ENCODE data around the gene CCM2.
A peak's percentile ranks its signal among the peaks of the same experiment; 100 is the strongest.

The CCM2 gene

DNA sequence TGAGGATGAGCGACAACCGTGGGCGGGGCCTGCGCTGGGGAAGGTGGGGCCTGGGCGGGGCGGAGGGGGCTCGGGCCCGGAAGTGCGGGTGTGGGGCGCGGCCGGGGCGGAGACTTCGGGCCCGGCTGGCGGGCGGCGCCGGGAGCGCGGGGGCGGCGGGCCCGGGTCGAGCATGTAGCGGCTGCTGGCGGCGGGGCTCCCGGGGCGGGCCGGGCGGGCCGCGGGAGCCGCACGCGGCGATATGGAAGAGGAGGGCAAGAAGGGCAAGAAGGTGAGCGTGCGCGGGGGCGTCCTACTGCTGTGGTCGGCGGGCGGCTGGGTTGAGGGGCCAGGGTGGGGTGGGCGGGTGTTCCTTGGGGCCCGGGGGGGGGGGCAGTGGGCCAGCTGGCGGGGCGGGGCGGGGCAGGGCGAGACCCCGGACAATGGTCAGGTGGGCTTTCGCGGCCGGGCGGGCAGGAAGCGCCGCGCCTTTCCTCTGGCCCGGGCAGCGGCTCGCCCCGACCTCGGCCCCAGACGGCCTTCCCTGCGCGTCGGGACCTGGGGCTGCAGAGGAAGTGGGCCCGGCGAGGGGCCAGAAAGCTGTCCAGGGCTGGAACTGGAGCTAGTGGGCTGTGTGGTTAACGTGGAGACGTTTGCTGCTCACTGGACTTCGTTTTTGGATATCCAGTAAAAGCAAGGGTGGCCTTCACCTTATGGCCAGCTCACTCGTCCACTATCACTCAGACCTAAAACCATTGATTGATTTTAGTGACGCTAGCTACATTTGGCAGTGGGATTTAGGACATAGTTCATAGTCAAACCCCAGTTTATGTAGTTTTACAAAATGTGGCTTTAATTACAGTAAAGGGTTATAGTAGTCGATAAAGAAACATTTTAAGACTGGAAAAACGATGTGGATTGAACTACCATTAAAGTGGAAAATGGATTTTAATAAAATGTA is at the start of gene CCM2:
CCM2 (plus strand) TSS at position 109 of the 940 bp plus-strand sequence; CDS start at position 242, 133 bp downstream.
- H3K4me3 ChIP-seq (ENCODE audit: low read depth, low read length) = peak within 1 kb of the TSS; percentile 92
- H3K27ac ChIP-seq (ENCODE audit: low read depth, low read length) = peak within 1 kb of the TSS; percentile 86; the same call in 1 of the 2 replicates
- H3K36me3 ChIP-seq (ENCODE audit: control insufficient read depth, insufficient read depth, low read length) = no peaks in the 10 kb centered on the region
- peaks cover 8% of the 10 kb centered on the region; the same call in 1 of the 2 replicates for H3K4me1 ChIP-seq (ENCODE audit: control insufficient read depth, insufficient read depth, low read length)
- H3K9me3 ChIP-seq (ENCODE audit: control insufficient read depth, insufficient read depth, low read depth, low read length) = no peaks in the 10 kb centered on the region
- no peaks in the 10 kb centered on the region for H3K27me3 ChIP-seq (ENCODE audit: control insufficient read depth, insufficient read depth, low read length)
- H3K9ac ChIP-seq (ENCODE audit: low read length) = peak within 1 kb of the TSS; percentile 90

DNA sequence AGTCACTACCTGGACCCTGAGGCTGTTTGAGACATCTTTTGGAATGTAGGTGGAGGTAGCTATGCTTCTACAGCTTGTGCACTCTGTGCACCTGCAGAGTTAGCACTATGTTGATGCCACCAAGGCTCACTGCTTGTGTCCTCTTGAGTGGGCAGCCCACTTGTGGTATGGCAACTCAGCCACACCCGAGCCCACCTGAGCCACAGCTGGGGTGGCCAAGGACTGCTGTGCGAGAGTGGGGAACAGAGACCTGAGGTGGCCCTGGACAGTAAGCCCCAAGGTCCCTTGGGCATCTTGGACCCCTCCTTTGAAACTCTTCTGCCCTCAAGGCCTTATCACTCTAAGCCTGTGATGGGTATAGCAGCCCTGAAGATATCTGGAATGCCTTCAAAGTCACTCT is 46.8 kb upstream of the CCM2 start:
- Histone ChIP-seq H3K4me3 (ENCODE audit: low read depth, low read length) (no peak overlapping the region), H3K4me1 (ENCODE audit: control insufficient read depth, insufficient read depth, low read length) (no peaks in the 10 kb centered on the region), H3K27me3 (ENCODE audit: control insufficient read depth, insufficient read depth, low read length) (no peaks in the 10 kb centered on the region; the same call in 1 of the 2 replicates), H3K36me3 (ENCODE audit: control insufficient read depth, insufficient read depth, low read length) (no peaks in the 10 kb centered on the region), H3K9ac (ENCODE audit: low read length) (no peak overlapping the region), H3K27ac (ENCODE audit: low read depth, low read length) (no peak overlapping the region), H3K9me3 (ENCODE audit: control insufficient read depth, insufficient read depth, low read depth, low read length) (no peaks in the 10 kb centered on the region)

DNA sequence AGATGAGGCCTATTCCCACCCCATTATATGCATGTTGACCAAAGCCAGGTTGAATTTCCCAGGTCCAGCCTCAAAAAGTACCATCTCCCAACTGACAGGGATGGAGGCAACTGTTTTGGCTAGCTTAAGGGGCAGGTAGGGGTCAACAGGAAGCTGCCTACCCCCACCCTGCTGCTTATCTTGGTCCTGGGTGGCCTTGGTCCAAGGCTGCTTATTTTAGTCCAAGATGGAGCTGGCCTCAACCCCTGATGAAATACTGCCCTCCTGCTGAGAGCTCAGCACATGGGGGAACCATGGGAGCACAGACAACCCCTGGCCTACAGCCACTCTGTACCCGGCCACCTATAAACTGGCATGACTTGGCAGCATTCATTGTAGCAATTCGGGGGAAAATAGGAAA is 44.3 kb upstream of the CCM2 start:
- Histone ChIP-seq H3K36me3 (ENCODE audit: control insufficient read depth, insufficient read depth, low read length) (no peaks in the 10 kb centered on the region), H3K9ac (ENCODE audit: low read length) (no peak overlapping the region), H3K4me1 (ENCODE audit: control insufficient read depth, insufficient read depth, low read length) (no peaks in the 10 kb centered on the region), H3K4me3 (ENCODE audit: low read depth, low read length) (no peak overlapping the region), H3K27ac (ENCODE audit: low read depth, low read length) (no peak overlapping the region), H3K9me3 (ENCODE audit: control insufficient read depth, insufficient read depth, low read depth, low read length) (no peaks in the 10 kb centered on the region), H3K27me3 (ENCODE audit: control insufficient read depth, insufficient read depth, low read length) (peaks cover 13% of the 10 kb centered on the region)

DNA sequence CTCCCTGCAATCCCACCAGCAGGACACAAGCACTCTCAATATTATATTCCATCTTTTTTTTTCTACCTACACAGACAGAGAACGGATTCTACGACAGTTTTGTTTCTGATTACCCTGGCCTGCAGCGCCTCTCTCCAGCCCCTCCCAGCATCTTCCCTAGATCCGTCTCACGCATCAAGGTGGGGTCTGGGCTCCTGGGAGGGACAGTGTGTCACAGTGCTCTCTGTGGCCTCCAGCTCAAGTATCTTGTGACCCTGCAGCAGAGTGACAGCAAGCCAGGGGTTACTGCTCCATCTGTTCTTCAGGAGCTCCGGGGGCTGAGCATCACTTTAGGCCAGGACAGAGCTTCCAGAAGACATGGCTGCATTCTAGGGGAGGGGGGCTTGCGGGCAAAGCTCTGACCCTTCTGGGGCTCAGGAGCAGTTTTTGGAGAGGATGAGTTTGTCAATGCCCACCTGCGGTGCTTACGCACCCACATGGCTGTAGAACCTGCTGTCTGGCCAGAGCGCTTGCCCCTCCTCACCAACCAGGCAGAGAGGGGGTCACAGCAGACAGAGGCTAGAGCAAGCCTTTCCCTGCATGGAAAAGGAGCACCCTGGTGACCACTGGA is 43.7 kb upstream of the CCM2 start:
- no peaks in the 10 kb centered on the region for H3K4me1 ChIP-seq (ENCODE audit: control insufficient read depth, insufficient read depth, low read length)

DNA sequence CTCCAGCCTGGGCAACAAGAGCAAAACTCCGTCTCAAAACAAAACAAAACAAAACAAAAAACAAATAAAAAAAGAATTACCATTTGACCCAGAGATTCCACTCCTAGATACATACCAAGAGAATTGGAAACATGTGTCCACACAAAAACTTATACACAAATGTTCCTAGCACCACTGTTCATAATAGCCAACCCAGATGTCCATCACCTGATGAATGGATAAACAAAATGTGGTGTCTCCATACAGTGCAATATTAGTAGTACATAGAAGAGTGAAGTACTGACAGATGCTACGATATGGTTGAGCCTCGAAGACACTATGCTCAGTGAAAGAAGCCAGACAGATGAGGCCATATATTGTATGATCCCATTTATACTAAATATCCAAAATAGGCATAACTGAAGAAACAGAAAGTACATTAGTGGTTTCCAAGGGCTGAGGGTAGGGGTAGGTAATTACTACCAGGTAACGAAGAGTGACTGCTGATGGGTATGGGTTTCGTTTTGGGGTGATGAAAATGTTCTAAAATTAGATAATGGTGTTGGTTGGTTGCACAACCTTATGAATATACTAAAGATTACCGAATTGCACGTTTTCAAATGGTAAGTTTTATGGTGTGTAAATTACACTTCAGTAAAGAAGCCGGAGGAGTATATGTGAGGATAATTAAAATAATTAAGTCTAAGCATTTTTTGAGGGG is 41.2 kb upstream of the CCM2 start:
- Histone ChIP-seq H3K4me1 (ENCODE audit: control insufficient read depth, insufficient read depth, low read length) (peaks cover 9% of the 10 kb centered on the region; the same call in 1 of the 2 replicates), H3K36me3 (ENCODE audit: control insufficient read depth, insufficient read depth, low read length) (no peaks in the 10 kb centered on the region), H3K9me3 (ENCODE audit: control insufficient read depth, insufficient read depth, low read depth, low read length) (no peaks in the 10 kb centered on the region), H3K4me3 (ENCODE audit: low read depth, low read length) (no peak overlapping the region), H3K27ac (ENCODE audit: low read depth, low read length) (no peak overlapping the region), H3K27me3 (ENCODE audit: control insufficient read depth, insufficient read depth, low read length) (peaks cover 36% of the 10 kb centered on the region), H3K9ac (ENCODE audit: low read length) (no peak overlapping the region)

More for the DNA sequence above, 43.7 kb upstream of the CCM2 start:
- Histone ChIP-seq H3K9me3 (ENCODE audit: control insufficient read depth, insufficient read depth, low read depth, low read length) (no peaks in the 10 kb centered on the region), H3K27ac (ENCODE audit: low read depth, low read length) (no peak overlapping the region), H3K4me3 (ENCODE audit: low read depth, low read length) (no peak overlapping the region), H3K9ac (ENCODE audit: low read length) (no peak overlapping the region), H3K36me3 (ENCODE audit: control insufficient read depth, insufficient read depth, low read length) (no peaks in the 10 kb centered on the region), H3K27me3 (ENCODE audit: control insufficient read depth, insufficient read depth, low read length) (peaks cover 13% of the 10 kb centered on the region)

DNA sequence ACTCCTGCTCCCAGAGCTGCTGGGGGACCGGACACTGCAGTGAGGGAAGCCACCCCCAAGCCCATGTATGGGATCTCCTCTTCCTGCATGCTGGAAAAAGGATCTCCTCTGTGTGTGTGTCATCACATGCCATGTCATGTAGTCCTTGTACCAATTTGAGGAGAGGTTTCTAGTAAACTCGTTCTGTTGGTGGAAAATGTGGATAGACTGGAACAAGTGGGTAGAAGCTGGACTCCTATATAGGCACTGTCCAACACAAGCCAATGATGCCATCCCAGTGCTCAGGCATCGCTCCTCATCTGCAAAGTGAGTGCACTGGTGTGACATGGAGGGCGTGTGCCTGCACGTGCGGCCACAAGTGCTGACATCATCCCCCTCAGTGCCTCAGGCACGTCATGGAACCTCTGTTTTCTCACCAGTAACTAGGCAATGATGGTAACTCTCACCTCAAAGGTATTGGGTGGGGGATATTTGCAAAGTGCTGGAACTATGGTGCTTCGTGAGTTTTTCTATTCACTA is 40.5 kb upstream of the CCM2 start:
- H3K9ac ChIP-seq (ENCODE audit: low read length) = no peak overlapping the region
- no peak overlapping the region for H3K4me3 ChIP-seq (ENCODE audit: low read depth, low read length)
- no peak overlapping the region for H3K27ac ChIP-seq (ENCODE audit: low read depth, low read length)
- peaks cover 9% of the 10 kb centered on the region; the same call in 1 of the 2 replicates for H3K4me1 ChIP-seq (ENCODE audit: control insufficient read depth, insufficient read depth, low read length)
- peaks cover 42% of the 10 kb centered on the region for H3K27me3 ChIP-seq (ENCODE audit: control insufficient read depth, insufficient read depth, low read length)
- H3K9me3 ChIP-seq (ENCODE audit: control insufficient read depth, insufficient read depth, low read depth, low read length) = no peaks in the 10 kb centered on the region
- H3K36me3 ChIP-seq (ENCODE audit: control insufficient read depth, insufficient read depth, low read length) = no peaks in the 10 kb centered on the region

DNA sequence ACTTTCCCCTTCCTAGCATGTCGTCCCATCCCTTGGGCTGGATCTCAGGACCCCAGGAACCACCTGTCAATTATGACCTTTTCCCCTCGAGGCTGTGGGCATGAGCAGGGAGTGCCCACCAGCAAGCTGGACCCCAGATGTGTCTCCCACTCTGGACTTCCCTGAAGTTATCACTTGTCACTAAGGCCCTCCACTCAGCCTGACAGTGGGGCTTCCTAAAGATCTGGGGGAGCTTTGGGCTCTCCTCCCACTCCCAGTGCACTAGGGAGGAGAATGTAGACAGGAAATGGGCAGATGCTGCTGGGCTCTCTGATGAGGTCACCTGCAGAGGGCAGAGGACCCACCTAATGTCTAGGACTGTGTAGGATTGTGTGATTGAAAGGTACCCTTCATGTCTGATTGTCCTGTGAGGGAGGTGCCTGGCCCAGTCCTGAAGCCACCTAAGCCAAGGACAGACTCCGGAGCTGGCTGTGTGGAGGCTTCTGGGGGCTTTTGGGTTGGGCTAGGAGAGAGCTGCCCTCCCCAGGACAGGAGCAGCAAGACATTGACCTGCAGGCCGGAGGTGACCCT is 39.9 kb upstream of the CCM2 start:
- Histone ChIP-seq H3K36me3 (ENCODE audit: control insufficient read depth, insufficient read depth, low read length) (no peaks in the 10 kb centered on the region), H3K9ac (ENCODE audit: low read length) (no peak overlapping the region), H3K4me3 (ENCODE audit: low read depth, low read length) (no peak overlapping the region), H3K27me3 (ENCODE audit: control insufficient read depth, insufficient read depth, low read length) (peaks cover 42% of the 10 kb centered on the region), H3K27ac (ENCODE audit: low read depth, low read length) (no peak overlapping the region), H3K4me1 (ENCODE audit: control insufficient read depth, insufficient read depth, low read length) (peaks cover 9% of the 10 kb centered on the region; the same call in 1 of the 2 replicates), H3K9me3 (ENCODE audit: control insufficient read depth, insufficient read depth, low read depth, low read length) (no peaks in the 10 kb centered on the region)

DNA sequence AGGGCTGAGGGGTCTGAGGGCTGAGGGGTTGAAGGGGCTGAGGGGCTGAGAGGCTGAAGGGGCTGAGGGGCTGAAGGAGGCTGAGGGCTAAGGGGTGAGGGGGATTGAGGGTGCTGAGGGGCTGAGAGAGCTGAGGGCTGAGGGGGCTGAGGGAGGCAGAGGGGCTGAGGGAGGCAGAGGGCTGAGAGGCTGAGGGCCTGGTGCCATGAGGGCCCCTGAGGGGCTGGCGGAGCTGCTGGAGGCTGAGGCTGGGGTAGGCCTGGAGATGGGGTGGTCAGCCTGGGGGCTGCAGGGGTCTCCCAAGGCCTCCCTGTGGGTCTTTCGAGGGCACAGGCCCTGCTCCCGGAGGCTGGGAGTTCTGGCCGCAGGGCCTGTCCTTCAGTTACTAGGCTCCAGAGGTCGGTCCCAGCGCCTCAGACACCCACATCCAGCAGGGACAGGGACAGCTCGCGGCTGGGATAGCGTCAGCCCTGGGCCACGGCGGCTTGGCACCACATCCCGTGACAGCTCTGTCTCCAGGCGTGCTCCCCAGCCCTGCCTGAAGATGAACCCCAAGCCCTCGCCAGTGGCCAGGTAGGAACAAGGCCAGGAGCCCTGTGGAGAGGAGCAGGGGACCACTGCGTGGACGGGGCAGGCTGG is 38.0 kb upstream of the CCM2 start:
- Histone ChIP-seq H3K36me3 (ENCODE audit: control insufficient read depth, insufficient read depth, low read length) (no peaks in the 10 kb centered on the region), H3K9ac (ENCODE audit: low read length) (no peak overlapping the region), H3K4me3 (ENCODE audit: low read depth, low read length) (peak overlapping the region; percentile 52)

DNA sequence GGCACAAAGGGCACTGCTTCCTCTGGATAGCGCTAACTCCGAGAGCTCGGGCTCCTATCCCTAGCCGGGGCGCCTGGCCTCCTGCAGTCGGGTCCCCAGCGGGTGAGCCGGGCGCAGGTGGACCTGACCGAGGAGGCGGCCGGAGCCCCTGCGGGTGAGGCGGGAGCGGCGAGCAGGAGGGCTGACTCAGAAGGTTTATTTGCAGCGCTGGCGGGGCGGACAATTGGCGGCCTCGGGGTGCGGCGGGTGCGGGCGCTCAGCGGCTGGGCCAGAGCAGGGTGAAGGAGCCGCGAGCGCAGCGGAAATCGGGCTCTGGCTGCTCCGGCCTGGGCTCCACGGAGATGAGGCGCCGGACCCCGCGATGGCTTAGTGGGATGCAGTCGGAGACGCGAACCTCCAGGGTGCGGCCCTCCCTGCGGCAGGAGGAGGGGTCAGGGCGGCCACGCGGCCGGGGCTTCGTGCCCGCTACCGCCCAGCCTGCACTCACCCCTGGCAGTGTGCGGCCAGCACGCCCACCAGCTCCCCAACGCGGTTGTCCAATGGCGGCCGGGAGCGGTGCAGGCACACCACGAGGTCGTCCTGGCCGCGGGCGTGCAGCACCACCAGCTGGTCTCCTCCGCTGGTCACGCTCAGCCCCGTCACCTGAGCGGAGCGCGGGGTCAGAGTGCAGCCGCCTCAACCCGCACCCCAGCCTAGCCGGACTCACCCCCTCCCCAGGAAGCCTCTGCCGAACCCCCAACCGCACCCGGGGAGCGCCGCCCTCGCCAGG is 37.3 kb upstream of the CCM2 start:
- no peak overlapping the region for H3K27ac ChIP-seq (ENCODE audit: low read depth, low read length)
- H3K36me3 ChIP-seq (ENCODE audit: control insufficient read depth, insufficient read depth, low read length) = no peaks in the 10 kb centered on the region
- no peaks in the 10 kb centered on the region for H3K9me3 ChIP-seq (ENCODE audit: control insufficient read depth, insufficient read depth, low read depth, low read length)
- peaks cover 42% of the 10 kb centered on the region for H3K27me3 ChIP-seq (ENCODE audit: control insufficient read depth, insufficient read depth, low read length)
- peak overlapping the region; percentile 52 for H3K4me3 ChIP-seq (ENCODE audit: low read depth, low read length)
- H3K4me1 ChIP-seq (ENCODE audit: control insufficient read depth, insufficient read depth, low read length) = peaks cover 9% of the 10 kb centered on the region; the same call in 1 of the 2 replicates
- peak overlapping the region; percentile 48 for H3K9ac ChIP-seq (ENCODE audit: low read length)

More for the DNA sequence above, 38.0 kb upstream of the CCM2 start:
- Histone ChIP-seq H3K27me3 (ENCODE audit: control insufficient read depth, insufficient read depth, low read length) (peaks cover 42% of the 10 kb centered on the region), H3K9me3 (ENCODE audit: control insufficient read depth, insufficient read depth, low read depth, low read length) (no peaks in the 10 kb centered on the region), H3K27ac (ENCODE audit: low read depth, low read length) (no peak overlapping the region), H3K4me1 (ENCODE audit: control insufficient read depth, insufficient read depth, low read length) (peaks cover 9% of the 10 kb centered on the region; the same call in 1 of the 2 replicates)
